ENCODE data around the gene SYNGR3.
A peak's percentile ranks its signal among the peaks of the same experiment; 100 is the strongest.
"Not testable (repeated sequence)": the region's sequence is repeated elsewhere in the genome, so short reads cannot be mapped to it uniquely, and the experiment has no call there.

- TF ChIP-seq GATA3 (IDR thresholded peaks at IDR 0.05; ENCODE audit: borderline replicate concordance); CTCF (IDR thresholded peaks at IDR 0.05); POLR2A (IDR thresholded peaks at IDR 0.05; ENCODE audit: low read length); RNF2 (IDR thresholded peaks at IDR 0.05; ENCODE audit: borderline replicate concordance, low read depth); EP300 (IDR thresholded peaks at IDR 0.05): not testable (repeated sequence)
- peak in 1 of 2 experiments; percentile 66; a peak in 2 of 4 replicates for TF ChIP-seq CEBPB (IDR thresholded peaks at IDR 0.05)
These were observed 22.0 kb downstream of the SYNGR3 start for GRCh38 chr16:2011726-2012125.

All from A549 (cell line).